Astrocyte (in vitro differentiated cells and primary cell): ENCODE data around the gene CCDC141.
"Not testable (repeated sequence)": the region's sequence is repeated elsewhere in the genome, so short reads cannot be mapped to it uniquely, and the experiment has no call there.

Experiments used
- EZH2 ChIP-seq: IDR thresholded peaks from 2 replicates; pipeline ENCODE4 v1.6.1; 2012; ENCODE audit warnings: mild to moderate bottlenecking, low read length, inconsistent platforms; ENCODE audit not compliant: insufficient read depth
- TF ChIP-seq, protein P1 (sequence below): IDR thresholded peaks from 2 replicates; pipeline ENCODE4 v1.5.1; 2011; ENCODE audit warnings: low read depth, mild to moderate bottlenecking, inconsistent platforms, low read length, moderate library complexity; ENCODE audit not compliant: insufficient read depth

DNA sequence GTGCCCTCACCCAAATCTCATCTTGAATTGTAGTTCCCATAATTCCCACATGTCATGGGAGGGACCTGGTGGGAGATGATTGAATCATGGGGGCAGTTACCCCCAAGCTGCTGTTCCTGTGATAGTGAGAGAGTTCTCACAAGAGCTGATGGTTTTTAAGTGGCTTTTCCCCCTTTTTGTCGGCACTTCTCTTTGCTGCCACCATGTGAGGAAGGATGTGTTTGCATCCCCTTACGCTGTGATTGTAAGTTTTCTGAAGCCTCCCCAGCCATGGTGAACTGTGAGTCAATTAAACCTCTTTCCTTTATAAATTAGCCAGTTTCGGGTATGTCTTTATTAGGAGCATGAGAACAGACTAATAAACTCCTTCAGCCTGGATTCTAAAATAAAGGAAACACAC, 57.2 kb downstream of the CCDC141 start:
- not testable (repeated sequence) for TF ChIP-seq EZH2
- TF ChIP-seq, protein P1, sequence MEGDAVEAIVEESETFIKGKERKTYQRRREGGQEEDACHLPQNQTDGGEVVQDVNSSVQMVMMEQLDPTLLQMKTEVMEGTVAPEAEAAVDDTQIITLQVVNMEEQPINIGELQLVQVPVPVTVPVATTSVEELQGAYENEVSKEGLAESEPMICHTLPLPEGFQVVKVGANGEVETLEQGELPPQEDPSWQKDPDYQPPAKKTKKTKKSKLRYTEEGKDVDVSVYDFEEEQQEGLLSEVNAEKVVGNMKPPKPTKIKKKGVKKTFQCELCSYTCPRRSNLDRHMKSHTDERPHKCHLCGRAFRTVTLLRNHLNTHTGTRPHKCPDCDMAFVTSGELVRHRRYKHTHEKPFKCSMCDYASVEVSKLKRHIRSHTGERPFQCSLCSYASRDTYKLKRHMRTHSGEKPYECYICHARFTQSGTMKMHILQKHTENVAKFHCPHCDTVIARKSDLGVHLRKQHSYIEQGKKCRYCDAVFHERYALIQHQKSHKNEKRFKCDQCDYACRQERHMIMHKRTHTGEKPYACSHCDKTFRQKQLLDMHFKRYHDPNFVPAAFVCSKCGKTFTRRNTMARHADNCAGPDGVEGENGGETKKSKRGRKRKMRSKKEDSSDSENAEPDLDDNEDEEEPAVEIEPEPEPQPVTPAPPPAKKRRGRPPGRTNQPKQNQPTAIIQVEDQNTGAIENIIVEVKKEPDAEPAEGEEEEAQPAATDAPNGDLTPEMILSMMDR, result not testable (repeated sequence)
